Testis (tissue), 3 donors: Measurements from ENCODE around the gene NCCRP1. TPM values are rescaled to one million over a fixed set of nuclear protein-coding genes. Genes with fewer than 3 reads are reported as not detected.
"Not testable (repeated sequence)": the region's sequence is repeated elsewhere in the genome, so short reads cannot be mapped to it uniquely, and the experiment has no call there.

Experiments
- DNase-seq: peaks from one replicate; pipeline ENCODE4 v3.0.0-alpha.2; 2019
- H3K27ac ChIP-seq, 2 donors: fragments of 200-600 bp; sonication (generic); one replicate each; pipeline ENCODE4 v1.5.1; 2019
- H3K27me3 ChIP-seq: fragments of 200-600 bp; sonication (generic); one replicate; pipeline ENCODE4 v1.5.1; 2019
- H3K36me3 ChIP-seq: fragments of 200-600 bp; sonication (generic); one replicate; pipeline ENCODE4 v1.5.1; 2017; ENCODE audit warnings: low read depth; ENCODE audit errors: missing control alignments
- H3K4me1 ChIP-seq: fragments of 200-600 bp; sonication (generic); one replicate; pipeline ENCODE4 v1.5.1; 2019
- H3K4me3 ChIP-seq, 2 donors: fragments of 200-600 bp; sonication (generic); one replicate each; pipeline ENCODE4 v1.5.1; 2017 to 2019
- H3K9me3 ChIP-seq: fragments of 200-600 bp; sonication (generic); one replicate; pipeline ENCODE4 v1.5.1; 2017
- POLR2A ChIP-seq: fragments of 450-650 bp; IDR thresholded peaks from one replicate; pipeline ENCODE4 v1.6.1; 2017; ENCODE audit warnings: antibody characterized with exemption, mild to moderate bottlenecking, moderate library complexity
- WGBS, 2 donors: methylation state at CpG; one replicate each; pipeline ENCODE4 v1.1.5; 2018; 5-methylcytosine and 5-hydroxymethylcytosine counted together
- intact Hi-C: fragments of 100-400 bp; cut with DNase I; formaldehyde crosslinking; loops from one replicate; pipeline ENCODE4 v1.15.1; 2023; ENCODE audit warnings: low total_unique reads
- polyA plus RNA-seq: library from polyadenylated mRNA; stranded (reverse); fragments of 350-450 nt; fragmentation: Illumina TruSeq; extraction: RNeasy Lipid Tissue Mini Kit (QIAGEN cat#74804); gene quantifications from one replicate; pipeline ENCODE4 v1.2.3, GENCODE V29; 2014; ENCODE audit warnings: low read depth, low replicate concordance; ENCODE audit not compliant: insufficient read depth
- total RNA-seq, 2 donors: library from RNA; depleted of rRNA; stranded (reverse); fragments of >200 nt; gene quantifications; one replicate each; pipeline ENCODE4 v1.2.3, GENCODE V29; 2016
- TF ChIP-seq, protein P1 (sequence below), 3 experiments: fragments of 450-650 bp in 2 of 3; fragments of 200-600 bp in 1 of 3; sonication (generic) in 1 of 3; IDR thresholded peaks; one replicate each; pipeline ENCODE4 v1.5.1; 2016 to 2019; ENCODE audit warnings: antibody characterized with exemption in 3 of 3, mild to moderate bottlenecking in 2 of 3, moderate library complexity in 1 of 3

NCCRP1 gene
- total and polyA plus RNA-seq, 3 donors from 2014 or later = 0.73 to 1.3 (median 1.1) TPM

DNA sequence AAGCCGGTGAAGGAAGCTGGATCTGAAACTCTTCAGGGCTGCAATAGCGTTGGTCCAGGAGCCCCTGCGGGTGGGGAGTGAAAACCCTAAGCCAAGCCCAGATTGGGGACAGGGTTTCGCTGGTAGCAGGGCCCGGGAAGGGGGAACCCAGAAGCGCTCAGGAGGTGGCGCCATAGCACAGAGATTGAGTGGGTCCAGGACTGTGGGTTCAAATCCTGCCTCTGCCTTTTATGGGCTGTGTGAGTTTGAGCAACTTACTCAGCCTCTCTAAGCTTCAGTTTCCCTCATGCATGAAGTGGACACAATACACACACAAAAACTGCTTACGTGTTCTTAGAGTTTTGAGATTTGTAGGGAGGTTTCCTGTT, 15.6 kb downstream of the NCCRP1 start:
- H3K27ac ChIP-seq = no peak overlapping the region
- peak; percentile 41 for DNase-seq
- H3K36me3 ChIP-seq = no peaks in the 10 kb centered on the region
- intact Hi-C loops = no loop called here
- WGBS, 2 donors = 41 to 62% methylated on average over 8 of the region's 8 CpGs
- no peak overlapping the region for H3K4me3 ChIP-seq
- no peaks in the 10 kb centered on the region for H3K9me3 ChIP-seq
- no peaks in the 10 kb centered on the region for H3K4me1 ChIP-seq
- H3K27me3 ChIP-seq = no peaks in the 10 kb centered on the region
- TF ChIP-seq, protein P1, sequence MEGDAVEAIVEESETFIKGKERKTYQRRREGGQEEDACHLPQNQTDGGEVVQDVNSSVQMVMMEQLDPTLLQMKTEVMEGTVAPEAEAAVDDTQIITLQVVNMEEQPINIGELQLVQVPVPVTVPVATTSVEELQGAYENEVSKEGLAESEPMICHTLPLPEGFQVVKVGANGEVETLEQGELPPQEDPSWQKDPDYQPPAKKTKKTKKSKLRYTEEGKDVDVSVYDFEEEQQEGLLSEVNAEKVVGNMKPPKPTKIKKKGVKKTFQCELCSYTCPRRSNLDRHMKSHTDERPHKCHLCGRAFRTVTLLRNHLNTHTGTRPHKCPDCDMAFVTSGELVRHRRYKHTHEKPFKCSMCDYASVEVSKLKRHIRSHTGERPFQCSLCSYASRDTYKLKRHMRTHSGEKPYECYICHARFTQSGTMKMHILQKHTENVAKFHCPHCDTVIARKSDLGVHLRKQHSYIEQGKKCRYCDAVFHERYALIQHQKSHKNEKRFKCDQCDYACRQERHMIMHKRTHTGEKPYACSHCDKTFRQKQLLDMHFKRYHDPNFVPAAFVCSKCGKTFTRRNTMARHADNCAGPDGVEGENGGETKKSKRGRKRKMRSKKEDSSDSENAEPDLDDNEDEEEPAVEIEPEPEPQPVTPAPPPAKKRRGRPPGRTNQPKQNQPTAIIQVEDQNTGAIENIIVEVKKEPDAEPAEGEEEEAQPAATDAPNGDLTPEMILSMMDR (IDR thresholded peaks at IDR 0.05) = no peak
- no peak for TF ChIP-seq POLR2A

DNA sequence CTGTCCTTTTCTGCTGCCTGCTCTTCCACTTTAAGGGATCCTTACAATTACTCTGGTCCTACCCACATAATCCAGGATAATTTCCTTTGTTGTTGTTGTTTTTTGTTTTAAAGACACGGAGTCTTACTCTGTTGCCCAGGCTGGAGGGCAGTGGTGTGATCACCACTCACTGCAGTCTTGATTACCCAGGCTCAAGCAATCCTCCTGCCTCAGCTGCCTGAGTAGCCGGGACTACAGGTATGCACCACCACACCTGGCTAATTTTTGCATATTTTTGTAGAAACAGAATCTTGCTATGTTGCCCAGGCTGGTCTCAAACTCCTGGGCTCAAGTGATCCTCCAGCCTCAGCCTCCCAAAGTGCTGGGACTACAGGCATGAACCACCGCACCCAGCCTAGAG, 18.6 kb downstream of the NCCRP1 start:
- whole genome bisulfite sequencing, 2 donors = 93 to 95% methylated on average over 3 of the region's 3 CpGs
- H3K36me3 ChIP-seq, H3K27ac ChIP-seq, H3K27me3 ChIP-seq, DNase-seq, intact Hi-C loops, H3K9me3 ChIP-seq, H3K4me1 ChIP-seq, H3K4me3 ChIP-seq: not testable (repeated sequence)

DNA sequence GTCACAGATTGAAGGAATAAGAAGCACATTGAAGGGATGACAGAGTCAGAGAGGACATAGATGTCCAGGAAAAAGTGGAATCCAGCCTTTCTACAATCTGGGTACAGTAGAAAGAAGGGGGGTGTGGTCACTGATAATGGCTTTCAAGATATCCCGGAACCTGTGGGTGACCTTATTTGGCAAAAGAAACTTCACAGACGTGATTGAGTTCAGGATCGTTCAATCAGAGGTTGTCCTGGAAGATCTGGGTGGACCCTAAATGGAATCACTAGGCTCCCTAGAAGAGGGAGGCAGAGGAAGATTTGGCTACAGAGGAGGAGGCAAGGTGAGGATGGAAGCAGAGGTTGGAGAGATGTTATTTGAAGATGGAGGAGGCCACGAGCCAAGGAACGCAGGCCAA, 20.3 kb downstream of the NCCRP1 start:
- Histone ChIP-seq H3K27me3 (no peaks in the 10 kb centered on the region), H3K4me1 (no peaks in the 10 kb centered on the region), H3K4me3 (no peak overlapping the region), H3K27ac (no peak overlapping the region), H3K9me3 (no peaks in the 10 kb centered on the region), H3K36me3 (no peaks in the 10 kb centered on the region)
- 84 to 86% methylated on average over 5 of the region's 5 CpGs for WGBS, 2 donors
- intact Hi-C loops = no loop called here
- no peak for TF ChIP-seq POLR2A
- TF ChIP-seq, protein P1 (IDR thresholded peaks at IDR 0.05) = no peak
- no peak for DNase-seq

DNA sequence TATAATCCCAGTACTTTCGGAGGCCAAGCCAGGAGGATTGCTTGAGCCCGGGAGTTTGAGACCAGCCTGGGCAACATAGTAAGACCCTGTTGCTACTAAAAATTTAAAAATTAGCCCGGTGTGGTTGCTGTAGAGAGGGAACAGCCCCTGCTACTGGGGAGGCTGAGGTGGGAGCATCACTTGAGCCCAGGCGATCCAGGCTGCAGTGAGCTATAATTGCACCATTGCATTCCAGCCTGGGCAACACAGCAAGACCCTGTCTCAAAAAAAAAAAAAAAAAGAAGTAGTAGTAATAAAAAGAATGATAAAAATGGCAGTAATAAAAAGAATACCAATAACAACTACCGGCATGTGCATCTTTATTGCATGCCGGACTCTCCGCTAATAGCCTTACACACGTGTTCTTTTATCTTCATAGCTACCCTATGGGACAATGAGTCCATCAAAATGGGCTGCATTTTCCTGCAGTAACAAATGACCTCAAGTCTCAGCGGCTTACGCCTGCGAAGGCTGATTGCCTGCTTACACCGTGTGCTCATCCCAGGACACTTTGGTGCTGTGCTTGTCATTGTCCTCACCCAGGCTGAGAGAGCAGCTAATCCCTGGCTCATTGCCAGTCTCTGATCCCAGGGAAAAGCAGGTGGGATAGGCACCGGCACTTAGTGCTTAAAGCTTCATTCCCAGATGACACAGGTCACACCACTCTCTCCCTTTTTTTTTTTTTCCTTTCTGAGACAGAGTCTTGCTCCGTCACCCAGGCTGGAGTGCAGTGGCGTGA, 21.7 kb downstream of the NCCRP1 start:
- 84 to 88% methylated on average over 15 of the region's 15 CpGs for WGBS, 2 donors
- H3K27me3 ChIP-seq = no peaks in the 10 kb centered on the region

DNA sequence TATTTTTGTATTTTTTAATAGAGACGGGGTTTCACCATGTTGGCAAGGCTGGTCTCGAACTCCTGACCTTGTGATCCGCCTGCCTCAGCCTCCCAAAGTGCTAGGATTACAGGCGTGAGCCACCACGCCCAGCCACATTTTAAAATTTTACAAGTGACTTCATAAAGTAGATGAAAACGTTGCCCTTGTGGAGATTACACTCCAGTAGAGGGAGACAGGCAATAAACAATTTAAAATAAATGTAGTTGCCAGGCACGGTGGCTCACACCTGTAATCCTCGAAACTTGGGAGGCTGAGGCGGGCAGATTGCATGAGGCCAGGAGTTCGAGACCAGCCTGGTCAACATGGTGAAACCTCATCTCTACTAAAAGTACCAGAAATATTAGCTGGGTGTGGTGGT, 22.3 kb downstream of the NCCRP1 start:
- WGBS, 2 donors = 77 to 80% methylated on average over 10 of the region's 10 CpGs

More for the DNA sequence above, 21.7 kb downstream of the NCCRP1 start:
- Histone ChIP-seq H3K4me3 (no peak overlapping the region), H3K4me1 (no peaks in the 10 kb centered on the region), H3K27ac (no peak overlapping the region), H3K9me3 (no peaks in the 10 kb centered on the region), H3K36me3 (no peaks in the 10 kb centered on the region)
- no peak for DNase-seq
- no peak for TF ChIP-seq POLR2A
- TF ChIP-seq, protein P1 (IDR thresholded peaks at IDR 0.05) = no peak
- intact Hi-C loops = no loop called here

More for the DNA sequence above, 22.3 kb downstream of the NCCRP1 start:
- H3K27me3 ChIP-seq, H3K36me3 ChIP-seq, H3K27ac ChIP-seq, H3K4me1 ChIP-seq, intact Hi-C loops, H3K4me3 ChIP-seq, DNase-seq, H3K9me3 ChIP-seq: not testable (repeated sequence)
